Liver (tissue), 9 donors: ENCODE data around the gene RAVER1. TPM values are rescaled to one million over a fixed set of nuclear protein-coding genes. Genes with fewer than 3 reads are reported as not detected.

Experiments
- DNase-seq: peaks from one replicate; pipeline ENCODE4 v3.0.0-alpha.2; 2017; ENCODE audit warnings: low spot score
- H3K27ac ChIP-seq, 2 donors: one replicate each; pipeline ENCODE4 v1.7.0; 2013; ENCODE audit warnings: inconsistent platforms in 2 of 2, low read length in 2 of 2, control low read depth in 1 of 2, low read depth in 1 of 2, mild to moderate bottlenecking in 1 of 2
- H3K27me3 ChIP-seq, 4 donors: one replicate each; pipeline versions ENCODE4 v1.6.1 to v1.7.0; 2013; ENCODE audit warnings: low read length in 3 of 4, inconsistent platforms in 1 of 4, mild to moderate bottlenecking in 1 of 4, moderate library complexity in 1 of 4; ENCODE audit not compliant: control insufficient read depth in 4 of 4, insufficient read depth in 4 of 4
- H3K36me3 ChIP-seq, 4 donors: one replicate each; pipeline versions ENCODE4 v1.6.1 to v1.7.0; 2013; ENCODE audit warnings: low read length in 3 of 4, mild to moderate bottlenecking in 3 of 4, low read depth in 1 of 4, moderate library complexity in 1 of 4; ENCODE audit not compliant: control insufficient read depth in 4 of 4, insufficient read depth in 3 of 4
- H3K4me1 ChIP-seq, 4 donors: one replicate each; pipeline versions ENCODE4 v1.6.1 to v1.7.0; 2013; ENCODE audit warnings: low read length in 3 of 4, mild to moderate bottlenecking in 3 of 4, moderate library complexity in 1 of 4; ENCODE audit not compliant: control insufficient read depth in 4 of 4, insufficient read depth in 4 of 4
- H3K4me3 ChIP-seq, 3 donors: one replicate each; pipeline versions ENCODE4 v1.6.1 to v1.7.0; 2013; ENCODE audit warnings: low read length in 3 of 3, control low read depth in 1 of 3, low read depth in 1 of 3, mild to moderate bottlenecking in 1 of 3
- H3K9ac ChIP-seq, 2 donors: one replicate each; pipeline ENCODE4 v1.7.0; 2013; ENCODE audit warnings: low read length in 2 of 2, mild to moderate bottlenecking in 2 of 2, moderate library complexity in 2 of 2, control low read depth in 1 of 2, low read depth in 1 of 2
- H3K9me3 ChIP-seq, 4 donors: one replicate each; pipeline versions ENCODE4 v1.6.1 to v1.7.0; 2013; ENCODE audit warnings: low read length in 3 of 4; ENCODE audit not compliant: control insufficient read depth in 4 of 4
- ATF3 ChIP-seq: IDR thresholded peaks from 2 replicates; pipeline ENCODE4 v1.6.1; 2016; ENCODE audit warnings: antibody characterized with exemption
- CTCF ChIP-seq: fragments of 150-350 bp; IDR thresholded peaks from 2 replicates; pipeline ENCODE4 v1.5.1; 2017; ENCODE audit warnings: improper control_type of control experiment, low read depth, low read length; ENCODE audit not compliant: missing input control
- EGR1 ChIP-seq, 2 donors: IDR thresholded peaks; 2 replicates each; pipeline ENCODE4 v1.6.1; 2016 to 2018; ENCODE audit warnings: antibody characterized with exemption in 2 of 2, low read depth in 2 of 2
- FOXA1 ChIP-seq: IDR thresholded peaks from 2 replicates; pipeline ENCODE4 v1.6.1; 2016; ENCODE audit warnings: antibody characterized with exemption
- FOXA2 ChIP-seq: IDR thresholded peaks from 2 replicates; pipeline ENCODE4 v1.6.1; 2016; ENCODE audit warnings: antibody characterized with exemption
- GABPA ChIP-seq, 2 donors: IDR thresholded peaks in 1 of 2; conservative IDR thresholded peaks in 1 of 2; 2 replicates each; pipeline ENCODE4 v1.6.1; 2016; ENCODE audit warnings: antibody characterized with exemption in 2 of 2, mild to moderate bottlenecking in 1 of 2, moderate library complexity in 1 of 2
- HNF4A ChIP-seq, 2 donors: conservative IDR thresholded peaks; 2 replicates each; pipeline ENCODE4 v1.6.1; 2016; ENCODE audit warnings: antibody characterized with exemption in 2 of 2, mild to moderate bottlenecking in 2 of 2
- HNF4G ChIP-seq: IDR thresholded peaks from 2 replicates; pipeline ENCODE4 v1.6.1; 2016; ENCODE audit warnings: antibody characterized with exemption
- JUND ChIP-seq, 2 donors: IDR thresholded peaks; 2 replicates each; pipeline ENCODE4 v1.6.1; 2016; ENCODE audit warnings: antibody characterized with exemption in 2 of 2
- MAX ChIP-seq: IDR thresholded peaks from 2 replicates; pipeline ENCODE4 v1.6.1; 2016; ENCODE audit warnings: antibody characterized with exemption
- NR2F2 ChIP-seq: IDR thresholded peaks from 2 replicates; pipeline ENCODE4 v1.6.1; 2016; ENCODE audit warnings: antibody characterized with exemption
- RAD21 ChIP-seq, 2 donors: IDR thresholded peaks; 2 replicates each; pipeline ENCODE4 v1.6.1; 2016; ENCODE audit warnings: antibody characterized with exemption in 2 of 2, mild to moderate bottlenecking in 2 of 2
- REST ChIP-seq: IDR thresholded peaks from 2 replicates; pipeline ENCODE4 v1.6.1; 2016; ENCODE audit warnings: antibody characterized with exemption, mild to moderate bottlenecking
- SP1 ChIP-seq: IDR thresholded peaks from 2 replicates; pipeline ENCODE4 v1.6.1; 2018; ENCODE audit warnings: antibody characterized with exemption, mild to moderate bottlenecking
- TAF1 ChIP-seq: conservative IDR thresholded peaks from 2 replicates; pipeline ENCODE4 v1.6.1; 2016; ENCODE audit warnings: antibody characterized with exemption, mild to moderate bottlenecking
- YY1 ChIP-seq: IDR thresholded peaks from 2 replicates; pipeline ENCODE4 v1.6.1; 2016; ENCODE audit warnings: antibody characterized with exemption, mild to moderate bottlenecking
- ZBTB33 ChIP-seq: IDR thresholded peaks from 2 replicates; pipeline ENCODE4 v1.6.1; 2016; ENCODE audit warnings: antibody characterized with exemption
- WGBS: extraction: QIAGEN DNeasy Blood & Tissue Kit; methylation state at CpG from one replicate; pipeline ENCODE4 v1.1.7; 2013; 5-methylcytosine and 5-hydroxymethylcytosine counted together
- polyA plus RNA-seq, 2 donors: library from polyadenylated mRNA; stranded (reverse) in 1 of 2; unstranded in 1 of 2; fragments of 200-250 nt in 1 of 2; fragments of >200 nt in 1 of 2; fragmentation: Nextera tagmentation in 1 of 2; extraction: Ambion mirVana in 1 of 2; gene quantifications; one replicate each; pipeline versions ENCODE4 v1.2.1 to v1.2.3, GENCODE V29; 2013 to 2015
- total RNA-seq, 2 donors: library from RNA; depleted of rRNA; stranded (reverse); fragments of >200 nt; gene quantifications; one replicate each; pipeline ENCODE4 v1.2.3, GENCODE V29; 2014
- donor health status: healthy.
- donor health status: healthy.
- donor health status: healthy.
- donor health status: healthy.
- donor health status: healthy.

RAVER1 gene
- total and polyA plus RNA-seq, 4 donors, result 2.1 to 13.6 (median 6.2) TPM

GRCh38 chr19:10290876-10291553 lies 42.3 kb downstream of the RAVER1 start:
- 2% methylated on average over 57 of the region's 57 CpGs for WGBS
- H3K27me3 ChIP-seq, result peaks cover 2 to 16% (median 7%) of the 10 kb centered on the region in 4 donors
- H3K4me3 ChIP-seq, result peak overlapping the region in 1 of 3 donors; percentile 34
- no peak overlapping the region for H3K9ac ChIP-seq
- H3K36me3 ChIP-seq, result peaks cover 0 to 2% (median 1%) of the 10 kb centered on the region in 4 donors
- no peak for TF ChIP-seq HNF4A (conservative IDR thresholded peaks at IDR 0.05)
- no peak for TF ChIP-seq HNF4G
- TF ChIP-seq ZBTB33, result no peak
- no peak for TF ChIP-seq MAX
- TF ChIP-seq FOXA2, result no peak
- TF ChIP-seq FOXA1, result no peak
- no peak for TF ChIP-seq SP1
- no peak for TF ChIP-seq GABPA (IDR thresholded peaks at IDR 0.05 in 1 of 2, conservative IDR thresholded peaks at IDR 0.05 in 1 of 2)
- no peak for TF ChIP-seq TAF1
- TF ChIP-seq REST, result no peak
- TF ChIP-seq JUND (IDR thresholded peaks at IDR 0.05), result no peak
- no peak for TF ChIP-seq ATF3
- no peak for TF ChIP-seq EGR1 (IDR thresholded peaks at IDR 0.05; ENCODE audit: low read depth in 2 of 2)
- TF ChIP-seq YY1, result no peak
- no peak for TF ChIP-seq RAD21 (IDR thresholded peaks at IDR 0.05)
- H3K9me3 ChIP-seq, result no peaks in the 10 kb centered on the region
- H3K4me1 ChIP-seq, result peaks cover 22 to 53% (median 42%) of the 10 kb centered on the region in 4 donors
- no peak overlapping the region for H3K27ac ChIP-seq
- DNase-seq, result peak; percentile 87

GRCh38 chr19:10290357-10290875 lies 42.9 kb downstream of the RAVER1 start:
- no peak for TF ChIP-seq RAD21 (IDR thresholded peaks at IDR 0.05)
- TF ChIP-seq ATF3, result no peak
- no peak for TF ChIP-seq SP1
- no peak for TF ChIP-seq REST
- no peak for TF ChIP-seq GABPA (IDR thresholded peaks at IDR 0.05 in 1 of 2, conservative IDR thresholded peaks at IDR 0.05 in 1 of 2)
- TF ChIP-seq CTCF, result no peak
- TF ChIP-seq HNF4A (conservative IDR thresholded peaks at IDR 0.05), result no peak
- no peak for TF ChIP-seq NR2F2
- no peak for TF ChIP-seq HNF4G
- no peak for TF ChIP-seq MAX
- no peak for TF ChIP-seq FOXA2
- WGBS, result 3% methylated on average over 30 of the region's 30 CpGs
- Histone ChIP-seq H3K4me3 (no peak overlapping the region), H3K27me3 (peaks cover 2 to 16% (median 7%) of the 10 kb centered on the region in 4 donors), H3K9ac (no peak overlapping the region), H3K27ac (no peak overlapping the region), H3K4me1 (peaks cover 22 to 57% (median 42%) of the 10 kb centered on the region in 4 donors), H3K9me3 (no peaks in the 10 kb centered on the region), H3K36me3 (peaks cover 2 to 7% (median 6%) of the 10 kb centered on the region in 4 donors)
- DNase-seq, result no peak
